GM12874 (cell line): Measurements from ENCODE around the gene RASSF8.

Source experiments
- CTCF ChIP-seq: IDR thresholded peaks from 2 replicates; pipeline ENCODE4 v1.5.1; 2011; ENCODE audit warnings: low read depth, mild to moderate bottlenecking, control low read depth, low read length, moderate library complexity; ENCODE audit not compliant: insufficient read depth

The RASSF8 gene

GRCh38 chr12:26043135-26044006, 84.9 kb downstream of the RASSF8 start:
- no peak for TF ChIP-seq CTCF

- no peak for TF ChIP-seq CTCF
Observed at GRCh38 chr12:26044007-26044394, 85.5 kb downstream of the RASSF8 start.

- no peak for TF ChIP-seq CTCF
Observed at GRCh38 chr12:26044592-26044991, 86.1 kb downstream of the RASSF8 start.

- no peak for TF ChIP-seq CTCF
Observed at GRCh38 chr12:26046203-26046602, 87.7 kb downstream of the RASSF8 start.

- TF ChIP-seq CTCF: no peak
Observed at GRCh38 chr12:26046906-26047305, 88.4 kb downstream of the RASSF8 start.

GRCh38 chr12:26047401-26048226, 89.1 kb downstream of the RASSF8 start:
- no peak for TF ChIP-seq CTCF

- no peak for TF ChIP-seq CTCF
Observed at GRCh38 chr12:26052652-26053051, 94.2 kb downstream of the RASSF8 start.
